Gastroesophageal sphincter (tissue), 4 donors: ENCODE results near the gene CPO. TPM values are rescaled to one million over a fixed set of nuclear protein-coding genes. Genes with fewer than 3 reads are reported as not detected.
"Not testable (repeated sequence)": the region's sequence is repeated elsewhere in the genome, so short reads cannot be mapped to it uniquely, and the experiment has no call there.

Source experiments
- ATAC-seq: fragments of 150-250 bp; one replicate; pipeline ENCODE4 v1.9.1; 2016; ENCODE audit warnings: mild to moderate bottlenecking, moderate library complexity
- H3K27ac ChIP-seq, 4 donors: fragments of 200-600 bp; sonication (generic) in 3 of 4; 1 replicate in 3 of 4; 2 replicates in 1 of 4; pipeline ENCODE4 v1.5.1; 2016 to 2019
- H3K27me3 ChIP-seq: fragments of 200-600 bp; sonication (generic); one replicate; pipeline ENCODE4 v1.5.1; 2019
- H3K36me3 ChIP-seq, 2 donors: fragments of 200-600 bp; sonication (generic); one replicate each; pipeline ENCODE4 v1.5.1; 2019; ENCODE audit warnings: control low read depth in 1 of 2
- H3K4me1 ChIP-seq, 3 donors: fragments of 200-600 bp; sonication (generic); 1 replicate in 2 of 3; 2 replicates in 1 of 3; pipeline ENCODE4 v1.5.1; 2016 to 2019; ENCODE audit warnings: control low read depth in 2 of 3
- H3K4me3 ChIP-seq, 2 donors: fragments of 200-600 bp; sonication (generic); one replicate each; pipeline ENCODE4 v1.5.1; 2019; ENCODE audit warnings: mild to moderate bottlenecking in 1 of 2, moderate library complexity in 1 of 2
- H3K9me3 ChIP-seq, 3 donors: fragments of 200-600 bp; sonication (generic); one replicate each; pipeline ENCODE4 v1.5.1; 2017 to 2019; ENCODE audit warnings: control low read depth in 2 of 3
- CTCF ChIP-seq, 4 experiments: fragments of 200-600 bp in 2 of 4; fragments of 450-650 bp in 2 of 4; sonication (generic) in 1 of 4; IDR thresholded peaks; one replicate each; pipeline ENCODE4 v1.5.1; 2017 to 2019; ENCODE audit warnings: antibody characterized with exemption in 4 of 4, mild to moderate bottlenecking in 2 of 4, moderate library complexity in 2 of 4
- EP300 ChIP-seq: sonication (generic); formaldehyde crosslinking; IDR thresholded peaks from one replicate; pipeline ENCODE4 v1.6.1; 2017; ENCODE audit warnings: antibody characterized with exemption, mild to moderate bottlenecking
- POLR2A ChIP-seq, 2 donors: fragments of 450-650 bp; IDR thresholded peaks; one replicate each; pipeline ENCODE4 v1.6.1; 2017; ENCODE audit warnings: antibody characterized with exemption in 2 of 2, mild to moderate bottlenecking in 2 of 2, moderate library complexity in 1 of 2
- POLR2AphosphoS5 ChIP-seq: sonication (generic); formaldehyde crosslinking; IDR thresholded peaks from one replicate; pipeline ENCODE4 v1.6.1; 2017; ENCODE audit warnings: antibody characterized with exemption
- WGBS, 2 donors: methylation state at CpG; one replicate each; pipeline ENCODE4 v1.1.5; 2018; ENCODE audit warnings: low coverage in 1 of 2; 5-methylcytosine and 5-hydroxymethylcytosine counted together
- total RNA-seq, 4 donors: library from RNA; depleted of rRNA; stranded (reverse); fragments of >200 nt; gene quantifications; one replicate each; pipeline ENCODE4 v1.1.0, GENCODE V29; 2016

CPO gene
- total RNA-seq, 4 donors from 2014 or later, result 0.27 to 2.0 (median 1.9) TPM

GRCh38 chr2:206937555-206937954 is 1.8 kb upstream of the CPO start:
- TF ChIP-seq EP300, result no peak
- no peak for TF ChIP-seq POLR2A (IDR thresholded peaks at IDR 0.05)
- no peak for TF ChIP-seq POLR2AphosphoS5
- no peak for TF ChIP-seq CTCF (IDR thresholded peaks at IDR 0.05)
- Histone ChIP-seq H3K4me3 (no peak overlapping the region), H3K27me3 (no peaks in the 10 kb centered on the region), H3K36me3 (no peaks in the 10 kb centered on the region), H3K27ac (no peak overlapping the region), H3K9me3 (no peaks in the 10 kb centered on the region), H3K4me1 (peaks cover 0 to 12% (median 2%) of the 10 kb centered on the region in 3 donors)
- ATAC-seq, result no peak
- 74 to 84% methylated on average over 6 of the region's 6 CpGs for WGBS, 2 donors

- no peaks in the 10 kb centered on the region for H3K36me3 ChIP-seq
- H3K9me3 ChIP-seq, result no peaks in the 10 kb centered on the region
- no peak overlapping the region for H3K4me3 ChIP-seq
- peaks cover 0 to 12% (median 2%) of the 10 kb centered on the region in 3 donors for H3K4me1 ChIP-seq
- TF ChIP-seq CTCF (IDR thresholded peaks at IDR 0.05), result no peak
- no peak for TF ChIP-seq POLR2A (IDR thresholded peaks at IDR 0.05)
- TF ChIP-seq POLR2AphosphoS5, result no peak
- no peak for TF ChIP-seq EP300
- H3K27ac ChIP-seq, result no peak overlapping the region
- ATAC-seq, result no peak
- no peaks in the 10 kb centered on the region for H3K27me3 ChIP-seq
These were observed 1.2 kb downstream of the CPO start for GRCh38 chr2:206940546-206940945.

GRCh38 chr2:206942592-206943478 is 3.5 kb downstream of the CPO start:
- H3K27ac ChIP-seq, result no peak overlapping the region
- 46 to 62% methylated on average over 2 of the region's 2 CpGs for WGBS, 2 donors
- ATAC-seq, result no peak
- TF ChIP-seq POLR2AphosphoS5 (no peak), POLR2A (IDR thresholded peaks at IDR 0.05) (no peak), CTCF (IDR thresholded peaks at IDR 0.05) (no peak), EP300 (no peak)
- no peak overlapping the region for H3K4me3 ChIP-seq
- H3K36me3 ChIP-seq, result no peaks in the 10 kb centered on the region
- no peaks in the 10 kb centered on the region for H3K4me1 ChIP-seq
- no peaks in the 10 kb centered on the region for H3K9me3 ChIP-seq
- H3K27me3 ChIP-seq, result no peaks in the 10 kb centered on the region

GRCh38 chr2:206953404-206953803 is 14.1 kb downstream of the CPO start:
- H3K9me3 ChIP-seq, H3K4me1 ChIP-seq, H3K27me3 ChIP-seq, H3K4me3 ChIP-seq, ATAC-seq, H3K36me3 ChIP-seq, H3K27ac ChIP-seq: not testable (repeated sequence)
- 100% methylated on average over 1 of the region's 2 CpGs; no CpG with 5 or more reads in 1 of the 2 donors for WGBS, 2 donors

GRCh38 chr2:206955253-206955652 is 15.9 kb downstream of the CPO start:
- ATAC-seq, result no peak
- no peaks in the 10 kb centered on the region for H3K27me3 ChIP-seq
- no peak overlapping the region for H3K4me3 ChIP-seq
- H3K4me1 ChIP-seq, result no peaks in the 10 kb centered on the region
- H3K27ac ChIP-seq, result no peak overlapping the region
- no peak for TF ChIP-seq EP300
- TF ChIP-seq POLR2AphosphoS5, result no peak
- TF ChIP-seq CTCF (IDR thresholded peaks at IDR 0.05), result no peak
- no peak for TF ChIP-seq POLR2A (IDR thresholded peaks at IDR 0.05)
- H3K36me3 ChIP-seq, result no peaks in the 10 kb centered on the region
- H3K9me3 ChIP-seq, result no peaks in the 10 kb centered on the region
